Endothelial cell of umbilical vein (primary cell): Measurements from ENCODE around the gene CEACAM1. TPM values are rescaled to one million over a fixed set of nuclear protein-coding genes. Genes with fewer than 3 reads are reported as not detected.
A peak's percentile ranks its signal among the peaks of the same experiment; 100 is the strongest.

ENCODE experiments used
- BruUV-seq: library from RNA; stranded (reverse); fragments of 400-500 nt; replicated peaks from 2 replicates; lab custom pipeline; 2021; lab: Mats Ljungman, UMichigan
- CTCF ChIA-PET: fragments of 300-600, 350-600 bp; sonication (Branson Sonifier 250); formaldehyde crosslinking; loops from one replicate; lab custom pipeline; 2021; ENCODE audit warnings: antibody characterized with exemption, inconsistent platforms; lab: Charles Lee
- POLR2A ChIA-PET: fragments of 300-600, 350-600 bp; sonication (Branson Sonifier 250); formaldehyde crosslinking; loops from one replicate; lab custom pipeline; 2021; ENCODE audit warnings: antibody characterized with exemption, inconsistent platforms; lab: Charles Lee
- DNase-seq: peaks from one replicate; pipeline ENCODE4 v3.0.0-alpha.2; 2011; ENCODE audit warnings: low read depth, low spot score
- FAIRE-seq: peaks from 2 replicates; lab custom pipeline; 2011; peaks lifted over from hg19 to GRCh38; lab: Jason Lieb, UNC
- H2AFZ ChIP-seq: 2 replicates; pipeline ENCODE4 v1.6.0; 2012; ENCODE audit warnings: low read depth, low read length, control low read depth, inconsistent platforms
- H3K27ac ChIP-seq: 2 replicates; pipeline ENCODE4 v1.5.1; 2011; ENCODE audit warnings: low read depth, mild to moderate bottlenecking, control low read depth, low read length, moderate library complexity; ENCODE audit not compliant: insufficient read depth
- H3K27me3 ChIP-seq, 2 experiments: 2 replicates each; pipeline versions ENCODE4 v1.6.0 to v1.6.1; 2011; ENCODE audit warnings: low read length in 2 of 2, mixed read lengths in 1 of 2; ENCODE audit not compliant: control insufficient read depth in 2 of 2, insufficient read depth in 2 of 2
- H3K36me3 ChIP-seq, 2 experiments: 2 replicates in 1 of 2; 3 replicates in 1 of 2; pipeline ENCODE4 v1.5.1; 2011; ENCODE audit warnings: low read length in 2 of 2, mild to moderate bottlenecking in 1 of 2, moderate library complexity in 1 of 2; ENCODE audit not compliant: control insufficient read depth in 2 of 2, insufficient read depth in 2 of 2; ENCODE audit errors: extremely low read depth in 1 of 2
- H3K4me1 ChIP-seq: 3 replicates; pipeline ENCODE4 v1.5.1; 2011; ENCODE audit warnings: mild to moderate bottlenecking, low read length; ENCODE audit not compliant: control insufficient read depth, insufficient read depth; ENCODE audit errors: extremely low read depth
- H3K4me2 ChIP-seq: 2 replicates; pipeline ENCODE4 v1.6.1; 2011; ENCODE audit warnings: low read length, control low read depth, mixed read lengths; ENCODE audit not compliant: insufficient read depth
- H3K4me3 ChIP-seq, 3 experiments: fragments of 200-600 bp in 1 of 3; sonication (generic), shearing (Covaris generic) in 1 of 3; replicated peaks in 1 of 3; 2 replicates each; pipeline ENCODE4 v1.5.1; 2011 to 2016; ENCODE audit warnings: control low read depth in 3 of 3, low read length in 3 of 3, mild to moderate bottlenecking in 2 of 3, inconsistent platforms in 1 of 3, low read depth in 1 of 3, moderate library complexity in 1 of 3; ENCODE audit not compliant: insufficient read depth in 1 of 3
- H3K79me2 ChIP-seq: 2 replicates; pipeline ENCODE4 v1.6.0; 2012; ENCODE audit warnings: low read length, inconsistent platforms; ENCODE audit not compliant: control insufficient read depth, insufficient read depth
- H3K9ac ChIP-seq: replicated peaks from 2 replicates; pipeline ENCODE3; 2011; ENCODE audit warnings: low read length, control low read depth; ENCODE audit not compliant: insufficient read depth; ENCODE audit errors: extremely low read depth
- H3K9me1 ChIP-seq: replicated peaks from 3 replicates; pipeline ENCODE4 v1.6.0; 2011; ENCODE audit warnings: mild to moderate bottlenecking, low read length; ENCODE audit not compliant: control insufficient read depth, insufficient read depth; ENCODE audit errors: extremely low read depth
- H3K9me3 ChIP-seq: replicated peaks from 2 replicates; pipeline ENCODE4 v1.5.1; 2012; ENCODE audit warnings: low read length, inconsistent platforms; ENCODE audit not compliant: control insufficient read depth, insufficient read depth
- H4K20me1 ChIP-seq: replicated peaks from 2 replicates; pipeline ENCODE3; 2011; ENCODE audit warnings: mild to moderate bottlenecking, low read length; ENCODE audit not compliant: control insufficient read depth, insufficient read depth; ENCODE audit errors: extremely low read depth
- CTCF ChIP-seq, 2 donors: IDR thresholded peaks; 1 replicate in 1 of 2; 2 replicates in 1 of 2; pipeline ENCODE4 v1.5.1; 2011; ENCODE audit warnings: low read length in 2 of 2, mild to moderate bottlenecking in 2 of 2, moderate library complexity in 2 of 2, control low read depth in 1 of 2, inconsistent platforms in 1 of 2, low read depth in 1 of 2; ENCODE audit not compliant: insufficient read depth in 1 of 2; ENCODE audit errors: extremely low read depth in 1 of 2
- EZH2 ChIP-seq: IDR thresholded peaks from 2 replicates; pipeline ENCODE4 v1.6.1; 2012; ENCODE audit warnings: borderline replicate concordance, low read depth, mild to moderate bottlenecking, moderate library complexity, low read length, inconsistent platforms; ENCODE audit not compliant: severe bottlenecking
- FOS ChIP-seq: IDR thresholded peaks from 2 replicates; pipeline ENCODE4 v1.6.1; 2011; ENCODE audit warnings: mild to moderate bottlenecking, low read length, moderate library complexity, borderline replicate concordance; ENCODE audit not compliant: insufficient read depth
- GATA2 ChIP-seq: IDR thresholded peaks from 2 replicates; pipeline ENCODE4 v1.7.0; 2011; ENCODE audit warnings: low read depth, mild to moderate bottlenecking, moderate library complexity, mixed read lengths, low read length; ENCODE audit not compliant: insufficient read length, insufficient read depth
- JUN ChIP-seq: IDR thresholded peaks from 2 replicates; pipeline ENCODE4 v1.6.1; 2011; ENCODE audit warnings: borderline replicate concordance, low read depth; ENCODE audit not compliant: insufficient read length, insufficient read depth
- MAX ChIP-seq: IDR thresholded peaks from 2 replicates; pipeline ENCODE4 v1.6.1; 2011; ENCODE audit not compliant: insufficient read depth, insufficient read length
- MYC ChIP-seq: IDR thresholded peaks from one replicate; pipeline ENCODE4 v1.6.1; 2011; ENCODE audit warnings: mild to moderate bottlenecking, low read depth, low read length
- POLR2A ChIP-seq: IDR thresholded peaks from 2 replicates; pipeline ENCODE4 v1.6.1; 2012; ENCODE audit warnings: low read depth, mild to moderate bottlenecking, control low read depth, low read length
- POLR2AphosphoS5 ChIP-seq: IDR thresholded peaks from 2 replicates; pipeline ENCODE4 v1.6.1; 2012; ENCODE audit warnings: low read depth, mild to moderate bottlenecking, control low read depth, low read length, moderate library complexity; ENCODE audit not compliant: insufficient read depth
- dilution Hi-C: fragments of 300-500 bp; cut with MboI; formaldehyde crosslinking; loops from one replicate; pipeline ENCODE4 v1.15.0; 2019; ENCODE audit warnings: low sequenced_read_pairs; ENCODE audit not compliant: extremely low pct_ligation_motif_present
- intact Hi-C: fragments of 100-400 bp; cut with micrococcal nuclease; formaldehyde crosslinking; loops from one replicate; pipeline ENCODE4 v1.10.0; 2022
- polyA plus RNA-seq, 4 experiments: library from polyadenylated mRNA; depleted of rRNA in 3 of 4; stranded (reverse) in 3 of 4; unstranded in 1 of 4; fragments of >200 nt; gene quantifications; 2 replicates each; pipeline versions ENCODE4 v1.2.1 to v1.2.3, GENCODE V29; 2011 to 2012; ENCODE audit warnings: missing spikeins in 1 of 4
- total RNA-seq: library from RNA; stranded (reverse); gene quantifications from 2 replicates; pipeline ENCODE4 v1.2.3, GENCODE V29; 2021

CEACAM1 gene
- total and polyA plus RNA-seq, 2 donors (not counting 3 experiments of a cell fraction or from before 2014, with no cell fraction given): 3.5 to 3.6 TPM

GRCh38 chr19:42468273-42468796 lies 59.9 kb downstream of the CEACAM1 start:
- DNase-seq (no peak), FAIRE-seq (peak; percentile 24)
- BruUV-seq: no TSS peak

More at GRCh38 chr19:42468273-42468796, 59.9 kb downstream of the CEACAM1 start:
- Histone ChIP-seq H4K20me1 (no peaks in the 10 kb centered on the region), H3K4me2 (no peak overlapping the region), H3K36me3 (no peaks in the 10 kb centered on the region), H3K9me1 (no peaks in the 10 kb centered on the region), H3K9me3 (no peaks in the 10 kb centered on the region), H3K79me2 (no peaks in the 10 kb centered on the region), H2AFZ (no peak overlapping the region), H3K27ac (no peak overlapping the region), H3K27me3 (peaks cover 0 to 1% of the 10 kb centered on the region in 2 experiments), H3K4me3 (no peak overlapping the region), H3K9ac (no peak overlapping the region), H3K4me1 (no peaks in the 10 kb centered on the region)
- CTCF ChIA-PET: no interaction called here
- POLR2A ChIA-PET: no interaction called here
- dilution Hi-C loops (no loop called here), intact Hi-C loops (no loop called here)
- TF ChIP-seq MAX (no peak), EZH2 (no peak), POLR2AphosphoS5 (no peak), MYC (no peak), POLR2A (no peak), JUN (no peak), GATA2 (no peak), CTCF (IDR thresholded peaks at IDR 0.05; ENCODE audit: extremely low read depth in 1 of 2, insufficient read depth in 1 of 2, low read depth in 1 of 2, low read length in 2 of 2) (no peak), FOS (no peak)
